ENCODE data around the gene FAM168A.

Gene FAM168A

DNA sequence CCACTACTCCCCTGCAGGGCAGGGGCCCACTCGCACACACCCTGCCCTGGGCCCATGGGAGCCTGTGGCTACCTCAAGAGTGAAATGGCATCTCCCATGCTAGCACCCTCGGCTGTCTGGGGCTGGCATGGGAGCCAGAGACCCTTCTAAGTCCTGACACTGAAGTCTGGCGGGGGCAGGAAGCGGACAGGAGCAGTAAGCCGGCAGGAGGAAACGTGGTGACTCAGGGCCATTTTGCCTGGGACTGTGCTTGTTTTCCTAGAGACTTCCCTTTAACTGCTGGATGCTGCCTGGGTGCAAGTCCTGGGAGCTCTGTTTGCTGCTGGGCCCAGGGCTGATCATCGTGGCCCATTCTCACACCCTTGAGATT is 204.9 kb downstream of the FAM168A start:
- Histone ChIP-seq H3K36me3 (peaks cover 94% of the 10 kb centered on the region), H3K4me3 (ENCODE audit: low read depth in 1 of 2, low read length in 1 of 2) (no peak overlapping the region), H3K27ac (peak overlapping the region; percentile 99)

GRCh38 chr11:73392108-73393010 is 205.6 kb downstream of the FAM168A start:
- Histone ChIP-seq H3K9me3 (no peaks in the 10 kb centered on the region), H3K27ac (peak overlapping the region; percentile 99), H3K36me3 (peaks cover 89% of the 10 kb centered on the region), H3K4me1 (ENCODE audit: control insufficient read depth in 1 of 2, insufficient read depth in 1 of 2, low read depth in 1 of 2, low read length in 1 of 2) (peaks cover 48 to 49% of the 10 kb centered on the region in 2 experiments), H3K4me3 (ENCODE audit: low read depth in 1 of 2, low read length in 1 of 2) (no peak overlapping the region), H3K27me3 (no peaks in the 10 kb centered on the region)
- TF ChIP-seq CTCF (IDR thresholded peaks at IDR 0.05) = no peak

More for the DNA sequence above, 204.9 kb downstream of the FAM168A start:
- TF ChIP-seq CTCF (IDR thresholded peaks at IDR 0.05) = no peak
- no peaks in the 10 kb centered on the region for H3K27me3 ChIP-seq
- peaks cover 42 to 43% of the 10 kb centered on the region in 2 experiments for H3K4me1 ChIP-seq (ENCODE audit: control insufficient read depth in 1 of 2, insufficient read depth in 1 of 2, low read depth in 1 of 2, low read length in 1 of 2)
- H3K9me3 ChIP-seq = no peaks in the 10 kb centered on the region

DNA sequence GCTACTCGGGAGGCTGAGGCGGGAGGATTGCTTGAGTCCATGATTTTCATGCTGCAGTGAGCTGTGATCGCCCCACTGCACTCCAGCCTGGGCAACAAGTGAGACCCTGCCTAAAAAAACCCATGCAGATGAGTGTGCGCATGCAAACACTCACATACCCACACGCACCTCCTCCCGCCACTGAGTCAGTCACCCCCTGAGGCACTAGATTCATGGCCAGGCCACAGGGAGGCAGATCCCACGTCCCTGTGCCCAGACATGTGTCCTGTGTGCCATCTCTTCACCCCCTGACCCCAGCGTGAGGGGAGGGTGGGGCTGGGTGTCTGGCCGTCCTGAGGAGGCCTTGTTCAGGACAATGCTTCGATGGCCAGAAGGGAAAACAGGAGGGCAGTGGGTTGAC is 206.2 kb downstream of the FAM168A start:
- no peaks in the 10 kb centered on the region for H3K27me3 ChIP-seq
- peaks cover 55 to 56% of the 10 kb centered on the region in 2 experiments for H3K4me1 ChIP-seq (ENCODE audit: control insufficient read depth in 1 of 2, insufficient read depth in 1 of 2, low read depth in 1 of 2, low read length in 1 of 2)
- TF ChIP-seq CTCF (IDR thresholded peaks at IDR 0.05) = no peak
- peak overlapping the region; percentile 99 for H3K27ac ChIP-seq
- peaks cover 82% of the 10 kb centered on the region for H3K36me3 ChIP-seq
- H3K4me3 ChIP-seq (ENCODE audit: low read depth in 1 of 2, low read length in 1 of 2) = no peak overlapping the region
- H3K9me3 ChIP-seq = no peaks in the 10 kb centered on the region

DNA sequence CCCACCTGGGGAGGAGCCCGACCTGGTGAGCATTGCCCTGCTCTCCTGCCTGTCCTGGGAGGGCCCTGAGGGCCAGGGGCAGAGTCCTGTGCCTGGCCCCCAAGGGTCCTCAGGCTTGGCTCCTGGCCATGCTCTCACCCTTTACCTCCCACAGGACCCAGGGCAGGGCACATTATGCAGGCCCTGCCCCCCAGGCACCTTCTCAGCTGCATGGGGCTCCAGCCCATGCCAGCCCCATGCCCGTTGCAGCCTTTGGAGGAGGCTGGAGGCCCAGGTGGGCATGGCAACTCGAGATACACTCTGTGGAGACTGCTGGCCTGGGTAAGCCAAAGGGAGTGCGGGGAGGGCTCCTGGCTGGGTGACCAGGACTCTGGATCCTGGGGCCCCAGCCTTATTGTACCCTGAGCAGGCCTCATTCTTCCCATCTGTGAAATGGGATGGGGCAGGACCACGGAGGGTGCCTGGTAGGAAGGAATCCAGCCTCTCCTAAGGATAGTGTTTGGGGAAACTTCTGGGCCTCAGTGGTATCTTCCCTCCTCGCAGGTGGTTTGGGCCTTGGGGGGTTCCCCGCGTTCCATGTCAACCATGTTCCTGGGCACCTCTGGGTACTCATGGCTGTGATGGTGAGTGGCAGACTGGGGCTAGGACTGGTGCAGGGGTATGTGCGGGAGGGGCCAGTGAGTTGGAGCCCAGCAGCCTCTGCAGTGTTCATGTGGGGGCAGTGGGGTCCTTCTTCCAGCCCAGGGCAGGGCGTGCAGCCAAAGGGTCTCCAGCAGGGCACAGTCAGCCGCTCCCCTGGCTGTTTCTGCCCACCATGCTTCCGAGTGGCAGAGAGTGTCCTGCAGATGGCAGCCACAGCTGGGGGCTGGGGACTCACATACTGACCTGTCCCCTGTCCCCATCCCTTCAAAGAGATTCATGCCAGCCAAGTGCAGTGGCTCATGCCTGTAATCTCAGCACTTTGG is 207.0 kb downstream of the FAM168A start:
- H3K4me1 ChIP-seq (ENCODE audit: control insufficient read depth in 1 of 2, insufficient read depth in 1 of 2, low read depth in 1 of 2, low read length in 1 of 2) = peaks cover 63 to 64% of the 10 kb centered on the region in 2 experiments
- H3K27ac ChIP-seq = peak overlapping the region; percentile 99
- no peak for TF ChIP-seq CTCF (IDR thresholded peaks at IDR 0.05)

DNA sequence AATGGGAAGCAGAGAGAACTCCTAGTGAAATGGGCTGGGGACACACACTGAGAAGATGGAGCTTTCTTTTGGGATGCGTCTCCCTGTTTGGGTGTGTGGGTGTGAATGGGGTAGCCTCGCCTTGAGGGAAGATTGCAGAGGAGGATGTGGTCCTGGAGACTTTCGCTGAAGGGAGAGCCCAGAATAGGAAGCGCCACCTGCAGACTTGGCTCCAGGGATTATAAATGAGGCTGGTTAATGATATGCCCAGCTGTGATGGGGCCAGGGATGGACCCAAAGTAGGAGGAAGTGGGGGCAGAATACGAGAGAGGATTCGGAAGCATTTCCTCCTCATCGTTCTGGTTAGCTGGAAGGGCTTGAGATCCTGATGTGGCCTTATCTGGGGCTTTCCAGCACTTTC is 208.0 kb downstream of the FAM168A start:
- peak overlapping the region; percentile 99 for H3K27ac ChIP-seq

More for the DNA sequence above, 207.0 kb downstream of the FAM168A start:
- H3K27me3 ChIP-seq = no peaks in the 10 kb centered on the region
- H3K9me3 ChIP-seq = no peaks in the 10 kb centered on the region
- peaks cover 74% of the 10 kb centered on the region for H3K36me3 ChIP-seq
- H3K4me3 ChIP-seq (ENCODE audit: low read depth in 1 of 2, low read length in 1 of 2) = no peak overlapping the region

More for the DNA sequence above, 208.0 kb downstream of the FAM168A start:
- peaks cover 73% of the 10 kb centered on the region in 2 experiments for H3K4me1 ChIP-seq (ENCODE audit: control insufficient read depth in 1 of 2, insufficient read depth in 1 of 2, low read depth in 1 of 2, low read length in 1 of 2)
- peaks cover 64% of the 10 kb centered on the region for H3K36me3 ChIP-seq
- no peak for TF ChIP-seq CTCF (IDR thresholded peaks at IDR 0.05)
- no peaks in the 10 kb centered on the region for H3K27me3 ChIP-seq
- peak overlapping the region in 1 of 2 experiments; percentile 96 for H3K4me3 ChIP-seq (ENCODE audit: low read depth in 1 of 2, low read length in 1 of 2)
- no peaks in the 10 kb centered on the region for H3K9me3 ChIP-seq
